Urinary bladder (tissue), 4 donors: Measurements from ENCODE around the gene MLLT3. TPM values are rescaled to one million over a fixed set of nuclear protein-coding genes. Genes with fewer than 3 reads are reported as not detected.
A peak's percentile ranks its signal among the peaks of the same experiment; 100 is the strongest.

ENCODE experiments used
- DNase-seq: peaks from one replicate; pipeline ENCODE4 v3.0.0-alpha.2; 2015; ENCODE audit errors: extremely low spot score
- H3K27ac ChIP-seq: one replicate; pipeline ENCODE4 v1.5.1; 2013; ENCODE audit warnings: low read depth, mild to moderate bottlenecking, moderate library complexity
- H3K36me3 ChIP-seq: one replicate; pipeline ENCODE4 v1.6.1; 2013; ENCODE audit warnings: mild to moderate bottlenecking, moderate library complexity; ENCODE audit not compliant: insufficient read depth
- H3K4me1 ChIP-seq: one replicate; pipeline ENCODE4 v1.6.1; 2013; ENCODE audit warnings: mild to moderate bottlenecking, moderate library complexity; ENCODE audit not compliant: insufficient read depth
- H3K4me3 ChIP-seq: one replicate; pipeline ENCODE4 v1.5.1; 2013; ENCODE audit warnings: low read depth, low read length
- WGBS: extraction: QIAGEN DNeasy Blood & Tissue Kit; methylation state at CpG from one replicate; pipeline ENCODE4 v1.1.7; 2013; 5-methylcytosine and 5-hydroxymethylcytosine counted together
- polyA plus RNA-seq: library from polyadenylated mRNA; stranded (reverse); fragments of 200-250 nt; gene quantifications from one replicate; pipeline ENCODE4 v1.2.3, GENCODE V29; 2013
- total RNA-seq: library from RNA; depleted of rRNA; stranded (reverse); fragments of >200 nt; gene quantifications from one replicate; pipeline ENCODE4 v1.2.3, GENCODE V29; 2014
- donor health status: healthy with polysubstance abuse.
- donor health status: healthy.

The MLLT3 gene
- total and polyA plus RNA-seq, 2 donors: 14.5 to 39.4 TPM

DNA sequence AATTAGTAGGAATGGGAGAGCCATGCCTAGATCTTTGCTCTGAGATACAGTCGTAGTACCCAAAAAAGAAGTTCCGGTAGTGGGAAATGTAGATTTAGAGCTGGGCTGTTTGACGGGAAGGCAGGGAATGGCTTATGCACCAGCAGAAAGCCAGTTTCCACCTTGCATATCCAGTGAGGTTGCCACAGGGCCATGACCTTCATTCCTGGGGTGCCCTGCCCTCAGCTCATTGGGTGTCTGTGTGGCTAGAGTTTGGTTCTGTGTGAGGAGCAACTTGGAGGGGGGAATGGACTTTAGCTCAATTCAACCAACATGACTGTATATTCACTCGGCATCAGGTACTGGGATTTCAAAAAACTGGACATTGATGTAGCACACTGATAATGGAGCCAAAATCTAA is 300.1 kb downstream of the MLLT3 start:
- 98% methylated on average over 4 of the region's 4 CpGs for WGBS
- Histone ChIP-seq H3K36me3 (no peaks in the 10 kb centered on the region), H3K4me1 (no peaks in the 10 kb centered on the region), H3K27ac (no peak overlapping the region), H3K4me3 (no peak overlapping the region)
- DNase-seq: no peak

DNA sequence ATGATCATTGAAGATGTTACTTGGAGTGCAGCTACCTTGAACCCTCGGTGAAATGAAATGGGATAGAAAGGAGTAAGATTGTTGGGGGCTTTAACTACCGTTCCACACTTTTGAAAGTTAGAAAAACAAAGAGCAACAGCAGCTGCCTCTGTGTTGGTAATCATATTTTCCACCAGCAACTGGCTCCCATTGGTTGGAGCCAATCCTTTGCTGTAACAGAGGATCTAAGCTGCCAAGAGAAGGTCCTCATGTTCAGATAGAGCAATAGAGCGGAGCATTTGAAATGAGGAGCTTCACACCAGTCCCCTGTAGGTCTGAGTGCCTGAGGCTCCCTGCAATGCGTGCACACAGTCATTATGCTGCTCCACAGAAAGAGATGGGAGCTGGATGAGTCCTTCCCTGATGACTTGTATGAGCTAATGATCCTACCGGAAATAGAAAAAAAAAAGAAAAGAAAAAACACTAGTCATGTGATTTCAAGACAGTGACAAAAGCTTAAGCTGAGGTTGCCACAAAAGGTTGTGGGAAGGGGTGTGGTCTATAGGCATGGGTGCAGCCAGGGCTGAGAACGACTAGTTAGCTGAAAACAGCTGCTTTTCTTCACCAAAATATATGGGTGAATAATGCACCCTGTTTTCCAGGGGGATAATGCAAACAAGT is 300.7 kb downstream of the MLLT3 start:
- 62% methylated on average over 6 of the region's 6 CpGs for WGBS
- no peak overlapping the region for H3K4me3 ChIP-seq
- no peak overlapping the region for H3K27ac ChIP-seq
- H3K36me3 ChIP-seq: no peaks in the 10 kb centered on the region
- no peaks in the 10 kb centered on the region for H3K4me1 ChIP-seq
- no peak for DNase-seq

DNA sequence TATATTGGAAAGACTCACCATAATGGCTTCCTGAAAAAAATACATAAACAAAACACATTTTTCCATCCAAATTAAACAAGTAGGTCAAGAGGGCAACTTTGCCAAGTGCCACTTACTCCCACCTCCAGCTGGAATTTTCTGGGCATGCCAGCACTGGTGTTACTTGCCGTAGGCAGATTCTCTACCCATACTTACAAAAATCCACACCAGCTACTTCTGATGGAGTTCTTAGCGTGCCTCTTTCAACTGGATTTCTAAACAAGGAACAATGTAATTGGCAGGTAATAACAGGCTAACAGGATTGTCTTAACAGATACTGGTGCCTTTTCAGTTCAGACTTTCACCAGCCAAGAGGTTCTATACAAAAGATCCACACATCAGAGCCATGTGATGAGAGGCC is 301.4 kb downstream of the MLLT3 start:
- Histone ChIP-seq H3K4me3 (no peak overlapping the region), H3K36me3 (no peaks in the 10 kb centered on the region), H3K4me1 (no peaks in the 10 kb centered on the region), H3K27ac (no peak overlapping the region)
- 59% methylated on average over 2 of the region's 2 CpGs for WGBS
- no peak for DNase-seq

GRCh38 chr9:20319641-20320337 is 302.5 kb downstream of the MLLT3 start:
- H3K27ac ChIP-seq: no peak overlapping the region
- WGBS: 47% methylated on average over 7 of the region's 7 CpGs
- no peak for DNase-seq
- H3K4me1 ChIP-seq: no peaks in the 10 kb centered on the region
- H3K36me3 ChIP-seq: no peaks in the 10 kb centered on the region
- no peak overlapping the region for H3K4me3 ChIP-seq

DNA sequence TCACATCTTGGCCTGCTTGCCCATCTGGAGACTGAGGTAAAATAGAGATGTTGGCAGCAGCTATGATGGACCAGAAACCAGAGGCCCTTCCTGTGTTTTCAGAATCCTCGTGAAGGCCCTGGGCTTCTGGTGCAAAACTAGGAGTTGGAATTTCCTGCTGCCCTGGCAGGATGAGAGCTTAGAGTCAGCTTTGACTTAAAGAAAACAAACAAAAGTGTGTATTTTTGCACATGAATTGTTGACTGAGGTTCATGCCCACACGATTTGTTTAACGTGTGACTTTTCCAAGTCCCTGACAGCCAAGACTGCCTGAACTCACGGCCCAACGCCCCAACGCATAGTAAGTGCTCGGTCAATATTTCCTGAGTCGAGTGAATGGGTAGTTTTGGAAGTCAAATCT is 303.1 kb downstream of the MLLT3 start:
- Histone ChIP-seq H3K36me3 (no peaks in the 10 kb centered on the region), H3K27ac (no peak overlapping the region), H3K4me1 (no peaks in the 10 kb centered on the region), H3K4me3 (no peak overlapping the region)
- 58% methylated on average over 8 of the region's 8 CpGs for WGBS
- DNase-seq: no peak

DNA sequence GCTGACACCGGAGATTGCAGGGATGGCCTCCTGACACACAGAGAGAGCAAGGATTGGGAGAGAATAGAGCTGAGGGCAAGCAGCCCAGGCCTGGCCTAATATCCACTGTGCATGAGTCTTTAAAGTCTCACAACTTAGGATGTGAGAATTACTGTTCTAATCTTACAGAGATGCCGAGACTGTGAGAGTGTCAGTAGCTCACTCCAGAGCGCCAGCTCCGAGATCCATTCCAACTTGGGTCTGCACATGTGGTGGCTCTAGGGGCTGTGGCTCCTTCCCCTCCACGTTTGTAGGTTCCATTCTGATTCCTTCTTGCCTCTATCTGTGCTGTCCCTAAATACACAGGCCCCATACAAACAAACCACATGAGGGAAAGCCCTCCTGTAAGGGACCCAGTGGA is 304.6 kb downstream of the MLLT3 start:
- no peak overlapping the region for H3K4me3 ChIP-seq
- no peaks in the 10 kb centered on the region for H3K4me1 ChIP-seq
- no peak overlapping the region for H3K27ac ChIP-seq
- WGBS: 80% methylated on average over 5 of the region's 5 CpGs
- DNase-seq: no peak
- no peaks in the 10 kb centered on the region for H3K36me3 ChIP-seq

DNA sequence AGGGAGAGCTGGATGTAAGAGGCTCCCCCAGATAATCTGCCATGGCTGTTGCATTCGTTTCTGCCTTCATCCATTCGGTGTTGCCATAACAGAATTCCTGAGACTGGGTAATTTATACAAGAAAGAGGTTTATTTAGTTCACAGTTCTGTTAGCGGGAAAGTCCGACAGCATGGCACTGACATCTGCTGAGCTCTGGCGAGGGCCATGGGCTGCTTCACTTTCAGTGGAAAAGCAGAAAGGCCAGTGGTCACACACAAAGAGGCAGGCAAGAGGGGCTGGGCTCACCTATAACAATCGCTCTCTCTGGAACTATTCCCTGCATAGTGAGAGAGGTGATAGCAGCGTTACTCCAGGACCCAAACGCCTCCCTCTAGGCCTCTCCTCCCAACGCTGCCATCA is 305.9 kb downstream of the MLLT3 start:
- H3K36me3 ChIP-seq: no peaks in the 10 kb centered on the region
- no peaks in the 10 kb centered on the region for H3K4me1 ChIP-seq
- no peak overlapping the region for H3K27ac ChIP-seq
- WGBS: 81% methylated on average over 9 of the region's 9 CpGs
- H3K4me3 ChIP-seq: no peak overlapping the region
- DNase-seq: no peak

- Histone ChIP-seq H3K36me3 (no peaks in the 10 kb centered on the region), H3K4me3 (no peak overlapping the region), H3K27ac (no peak overlapping the region), H3K4me1 (no peaks in the 10 kb centered on the region)
- WGBS: 70% methylated on average over 2 of the region's 2 CpGs
- DNase-seq: no peak
These were observed 306.6 kb downstream of the MLLT3 start for GRCh38 chr9:20315677-20316076.

DNA sequence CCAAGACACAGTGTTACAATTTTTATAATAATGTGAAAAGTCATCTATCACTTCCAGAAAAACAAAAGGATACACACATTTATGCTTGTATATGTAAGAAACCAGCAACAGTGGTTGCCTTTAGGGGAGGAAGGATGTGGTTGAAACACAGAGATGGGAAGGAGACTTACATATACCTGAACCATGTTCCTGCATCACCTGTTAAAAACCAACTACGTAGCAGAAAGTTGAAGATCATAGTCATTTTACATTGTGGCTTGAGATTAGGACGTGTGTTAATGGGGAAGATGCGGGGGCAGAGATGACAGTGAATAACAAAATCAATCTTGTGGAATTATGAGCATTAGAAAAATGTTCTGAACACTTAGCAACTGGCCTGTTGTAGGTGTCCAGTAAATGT is 307.3 kb downstream of the MLLT3 start:
- no peaks in the 10 kb centered on the region for H3K36me3 ChIP-seq
- no peak overlapping the region for H3K4me3 ChIP-seq
- no peaks in the 10 kb centered on the region for H3K4me1 ChIP-seq
- WGBS: 79% methylated on average over 3 of the region's 3 CpGs
- no peak overlapping the region for H3K27ac ChIP-seq
- DNase-seq: no peak

DNA sequence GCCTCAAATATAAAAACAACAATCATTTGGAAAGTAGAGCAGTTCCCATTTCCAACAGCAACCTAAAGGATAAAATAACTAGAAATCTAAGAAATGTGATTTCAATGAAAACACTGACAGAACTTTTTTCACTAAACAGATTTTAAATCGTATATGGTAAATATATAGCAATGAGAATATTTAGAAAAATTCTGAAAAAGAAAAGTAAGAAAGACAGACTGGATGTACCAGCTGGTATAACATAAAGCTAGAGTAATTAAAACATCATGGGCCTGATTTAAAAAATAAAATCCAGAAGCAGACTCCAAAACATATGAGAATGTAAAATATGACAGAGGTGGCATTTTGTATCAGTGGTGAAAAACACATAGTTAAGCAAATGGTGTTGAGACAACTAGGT is 308.9 kb downstream of the MLLT3 start:
- no peaks in the 10 kb centered on the region for H3K4me1 ChIP-seq
- H3K4me3 ChIP-seq: no peak overlapping the region
- 88% methylated on average over 1 of the region's 1 CpG for WGBS
- no peaks in the 10 kb centered on the region for H3K36me3 ChIP-seq
- no peak for DNase-seq
- no peak overlapping the region for H3K27ac ChIP-seq

DNA sequence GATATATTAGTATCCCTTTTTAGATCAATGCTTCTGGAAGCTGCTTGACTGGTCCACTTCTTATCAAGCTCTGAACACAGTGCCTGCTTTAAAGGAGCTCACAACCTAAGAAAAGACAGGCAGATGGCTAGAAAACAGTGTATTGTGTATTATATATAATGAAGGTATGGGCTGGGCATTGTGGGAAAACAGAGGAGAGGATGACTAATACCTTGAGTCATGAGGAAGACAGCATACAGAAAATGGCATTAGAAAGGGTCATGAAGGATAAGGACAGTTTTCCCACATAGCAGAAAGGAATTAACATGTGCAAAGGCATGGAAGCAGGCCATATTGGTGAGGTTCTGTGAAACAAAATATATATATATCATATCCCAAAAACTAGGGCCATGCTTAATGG is 309.6 kb downstream of the MLLT3 start:
- no peaks in the 10 kb centered on the region for H3K4me1 ChIP-seq
- no peak for DNase-seq
- no peak overlapping the region for H3K4me3 ChIP-seq
- no peak overlapping the region for H3K27ac ChIP-seq
- H3K36me3 ChIP-seq: no peaks in the 10 kb centered on the region

DNA sequence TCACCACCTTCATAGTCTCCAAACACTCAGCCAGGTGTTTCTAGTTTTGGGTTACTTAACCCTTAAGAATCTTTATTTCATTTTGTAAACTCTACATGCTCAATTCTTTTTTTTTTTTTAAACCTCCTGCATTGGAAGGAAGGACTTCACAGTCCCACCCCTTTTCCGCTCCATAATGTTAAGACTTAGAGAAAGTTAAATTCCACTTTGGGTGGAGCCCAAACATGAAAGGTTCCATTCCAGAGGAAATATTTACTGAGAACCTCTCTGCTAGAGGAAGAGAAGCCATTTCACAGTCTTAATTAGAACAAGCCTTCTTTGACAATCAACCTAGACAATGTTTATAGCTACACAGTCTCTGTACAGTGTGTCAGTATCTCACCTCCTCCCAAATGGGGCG is 312.3 kb downstream of the MLLT3 start:
- H3K36me3 ChIP-seq: no peaks in the 10 kb centered on the region
- no peak for DNase-seq
- 94% methylated on average over 2 of the region's 2 CpGs for WGBS
- H3K27ac ChIP-seq: no peak overlapping the region
- H3K4me1 ChIP-seq: no peaks in the 10 kb centered on the region
- no peak overlapping the region for H3K4me3 ChIP-seq

GRCh38 chr9:20309124-20309523 is 313.2 kb downstream of the MLLT3 start:
- H3K4me3 ChIP-seq: no peak overlapping the region
- no peak overlapping the region for H3K27ac ChIP-seq
- no peaks in the 10 kb centered on the region for H3K4me1 ChIP-seq
- DNase-seq: peak; percentile 18
- H3K36me3 ChIP-seq: no peaks in the 10 kb centered on the region
- 34% methylated on average over 4 of the region's 4 CpGs for WGBS

- Histone ChIP-seq H3K4me1 (no peaks in the 10 kb centered on the region), H3K36me3 (no peaks in the 10 kb centered on the region), H3K4me3 (no peak overlapping the region), H3K27ac (no peak overlapping the region)
- no peak for DNase-seq
- WGBS: 27% methylated on average over 7 of the region's 7 CpGs
These were observed 314.7 kb downstream of the MLLT3 start for GRCh38 chr9:20307621-20308020.
